Fibroblast of pulmonary artery (primary cell): ENCODE results near the gene CTNNA1.

Experiments
- DNase-seq: peaks from one replicate; pipeline ENCODE4 v3.0.0-alpha.2; 2010; ENCODE audit warnings: low read depth
- H3K4me3 ChIP-seq: replicated peaks from 2 replicates; pipeline ENCODE4 v1.5.1; 2011; ENCODE audit warnings: low read depth, mild to moderate bottlenecking, control low read depth, low read length, moderate library complexity
- TF ChIP-seq, protein P1 (sequence below): IDR thresholded peaks from 2 replicates; pipeline ENCODE4 v1.5.1; 2011; ENCODE audit warnings: mild to moderate bottlenecking, control low read depth, low read length, inconsistent platforms; ENCODE audit errors: missing control alignments

The CTNNA1 gene

GRCh38 chr5:138983984-138984383 is 230.8 kb downstream of the CTNNA1 start:
- no peak overlapping the region for H3K4me3 ChIP-seq
- DNase-seq, result no peak
- TF ChIP-seq, protein P1, sequence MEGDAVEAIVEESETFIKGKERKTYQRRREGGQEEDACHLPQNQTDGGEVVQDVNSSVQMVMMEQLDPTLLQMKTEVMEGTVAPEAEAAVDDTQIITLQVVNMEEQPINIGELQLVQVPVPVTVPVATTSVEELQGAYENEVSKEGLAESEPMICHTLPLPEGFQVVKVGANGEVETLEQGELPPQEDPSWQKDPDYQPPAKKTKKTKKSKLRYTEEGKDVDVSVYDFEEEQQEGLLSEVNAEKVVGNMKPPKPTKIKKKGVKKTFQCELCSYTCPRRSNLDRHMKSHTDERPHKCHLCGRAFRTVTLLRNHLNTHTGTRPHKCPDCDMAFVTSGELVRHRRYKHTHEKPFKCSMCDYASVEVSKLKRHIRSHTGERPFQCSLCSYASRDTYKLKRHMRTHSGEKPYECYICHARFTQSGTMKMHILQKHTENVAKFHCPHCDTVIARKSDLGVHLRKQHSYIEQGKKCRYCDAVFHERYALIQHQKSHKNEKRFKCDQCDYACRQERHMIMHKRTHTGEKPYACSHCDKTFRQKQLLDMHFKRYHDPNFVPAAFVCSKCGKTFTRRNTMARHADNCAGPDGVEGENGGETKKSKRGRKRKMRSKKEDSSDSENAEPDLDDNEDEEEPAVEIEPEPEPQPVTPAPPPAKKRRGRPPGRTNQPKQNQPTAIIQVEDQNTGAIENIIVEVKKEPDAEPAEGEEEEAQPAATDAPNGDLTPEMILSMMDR, result no peak
